ENCODE results near the gene SMURF2. TPM values are rescaled to one million over a fixed set of nuclear protein-coding genes. Genes with fewer than 3 reads are reported as not detected.

Gene SMURF2
- total and polyA plus RNA-seq, 9 of the 15 experiments (the other 6 are each of a cell fraction or from before 2014, with no cell fraction given) = 3.8 to 22.0 (median 14.8) TPM

- TF ChIP-seq ZBTB40 (IDR thresholded peaks at IDR 0.05) = no peak
- TF ChIP-seq ZBTB40 (CRISPR knock-in tag; IDR thresholded peaks at IDR 0.05) = no peak
- no peak for TF ChIP-seq CBX1 (IDR thresholded peaks at IDR 0.05; ENCODE audit: low read depth)
- TF ChIP-seq ZNF23 (CRISPR knock-in tag; IDR thresholded peaks at IDR 0.05) = no peak
- TF ChIP-seq KDM5B (IDR thresholded peaks at IDR 0.05; ENCODE audit: insufficient replicate concordance, low read depth, low read length) = no peak
- no peak for TF ChIP-seq DACH1 (IDR thresholded peaks at IDR 0.05; ENCODE audit: partially characterized antibody)
- no peak for TF ChIP-seq NR1H2 (CRISPR knock-in tag; IDR thresholded peaks at IDR 0.05)
- TF ChIP-seq ZBTB49 (CRISPR knock-in tag; IDR thresholded peaks at IDR 0.05; ENCODE audit: borderline replicate concordance) = no peak
- TF ChIP-seq ZNF561 (CRISPR knock-in tag; conservative IDR thresholded peaks at IDR 0.05) = no peak
- TF ChIP-seq BACH1 (tag; IDR thresholded peaks at IDR 0.05) = no peak
- TF ChIP-seq ARID1B (IDR thresholded peaks at IDR 0.05) = peak; percentile 59
- no peak for TF ChIP-seq ZNF511 (CRISPR knock-in tag; IDR thresholded peaks at IDR 0.05)
- no peak for TF ChIP-seq EZH2 (IDR thresholded peaks at IDR 0.05; ENCODE audit: borderline replicate concordance, low read depth, low read length)
- no peak for TF ChIP-seq RBM39 (optimal IDR thresholded peaks at IDR 0.05; ENCODE audit: low read depth, low read length)
- no peak for TF ChIP-seq IRF2 (CRISPR knock-in tag; IDR thresholded peaks at IDR 0.05)
- TF ChIP-seq PTTG1 (tag; IDR thresholded peaks at IDR 0.05; ENCODE audit: low read depth) = no peak
- no peak for TF ChIP-seq MBD2 (IDR thresholded peaks at IDR 0.05; ENCODE audit: borderline replicate concordance, low read depth)
Measured at GRCh38 chr17:64572682-64573154, 89.4 kb downstream of the SMURF2 start (continued).

All from K562 (cell line).